K562 (cell line): ENCODE measurements around the gene LRRN3. TPM values are rescaled to one million over a fixed set of nuclear protein-coding genes. Genes with fewer than 3 reads are reported as not detected.

Source experiments
- ATF2 ChIP-seq: sonication (generic); formaldehyde crosslinking; IDR thresholded peaks from 2 replicates; pipeline ENCODE4 v1.8.1; 2022; ENCODE audit warnings: missing genetic modification reagents
- CBX3 ChIP-seq, 2 experiments: IDR thresholded peaks; 1 replicate in 1 of 2; 2 replicates in 1 of 2; pipeline ENCODE4 v1.6.1; 2012; ENCODE audit warnings: inconsistent platforms in 2 of 2, low read length in 2 of 2, borderline replicate concordance in 1 of 2, control low read depth in 1 of 2
- CREM ChIP-seq: IDR thresholded peaks from 2 replicates; pipeline ENCODE4 v1.6.1; 2014; ENCODE audit warnings: antibody characterized with exemption, low read depth
- HMGXB4 ChIP-seq: sonication (generic); formaldehyde crosslinking; IDR thresholded peaks from 2 replicates; pipeline ENCODE4 v1.8.1; 2023; ENCODE audit warnings: mild to moderate bottlenecking, missing genetic modification reagents
- JUND ChIP-seq, 2 experiments: IDR thresholded peaks; 2 replicates in 1 of 2; 3 replicates in 1 of 2; pipeline ENCODE4 v1.6.1; 2011; ENCODE audit warnings: borderline replicate concordance in 2 of 2, low read depth in 2 of 2, low read length in 2 of 2, improper control_type of control experiment in 1 of 2, missing biosample characterization in 1 of 2, missing genetic modification characterization in 1 of 2, missing genetic modification reagents in 1 of 2
- KAT2B ChIP-seq: IDR thresholded peaks from one replicate; pipeline ENCODE4 v1.6.1; 2012; ENCODE audit warnings: low read depth, mild to moderate bottlenecking, control low read depth, inconsistent platforms, low read length, moderate library complexity
- SRSF3 ChIP-seq: fragments of 200-400 bp; formaldehyde crosslinking; IDR thresholded peaks from 2 replicates; pipeline ENCODE4 v1.6.1; 2016; ENCODE audit warnings: mild to moderate bottlenecking, low read length, moderate library complexity; ENCODE audit not compliant: insufficient read depth
- ZNF212 ChIP-seq: fragments of 450-650 bp; formaldehyde crosslinking; IDR thresholded peaks from 2 replicates; pipeline ENCODE4 v1.4.0; 2020; ENCODE audit warnings: mild to moderate bottlenecking
- polyA plus RNA-seq, 8 experiments: library from polyadenylated mRNA; depleted of rRNA in 4 of 8; stranded (reverse) in 5 of 8; unstranded in 3 of 8; fragments of >200 nt; fragmentation: Nextera tagmentation in 2 of 8; fragmentation: Illumina TruSeq in 1 of 8; extraction: Ambion mirVana in 2 of 8; extraction: Trizol in 1 of 8; gene quantifications; 2 replicates each; pipeline versions ENCODE4 v1.2.1 to v1.2.3, GENCODE V29; 2011 to 2014; ENCODE audit warnings: inconsistent platforms in 1 of 8, missing spikeins in 1 of 8
- total RNA-seq, 7 experiments: library from RNA; depleted of rRNA in 6 of 7; stranded (reverse); fragments of >200 nt in 6 of 7; fragmentation: Illumina TruSeq in 2 of 7; extraction: Trizol in 2 of 7; gene quantifications; 2 replicates each; pipeline versions ENCODE4 v1.2.1 to v1.2.3, GENCODE V29; 2011 to 2021; ENCODE audit warnings: low replicate concordance in 1 of 7
- TF ChIP-seq, protein P1 (sequence below), 2 experiments: fragments of 450-650 bp; conservative IDR thresholded peaks; 2 replicates each; pipeline ENCODE4 v1.6.1; 2017; ENCODE audit warnings: mild to moderate bottlenecking in 2 of 2, moderate library complexity in 2 of 2
- TF ChIP-seq, protein P2 (sequence below): fragments of 450-650 bp; IDR thresholded peaks from 2 replicates; pipeline ENCODE4 v1.6.1; 2016; ENCODE audit warnings: mild to moderate bottlenecking

Gene LRRN3
- total and polyA plus RNA-seq, 9 of the 15 experiments (the other 6 are each of a cell fraction or from before 2014, with no cell fraction given): 0.05 to 1.00 (median 0.20) TPM; not detected in 1

DNA sequence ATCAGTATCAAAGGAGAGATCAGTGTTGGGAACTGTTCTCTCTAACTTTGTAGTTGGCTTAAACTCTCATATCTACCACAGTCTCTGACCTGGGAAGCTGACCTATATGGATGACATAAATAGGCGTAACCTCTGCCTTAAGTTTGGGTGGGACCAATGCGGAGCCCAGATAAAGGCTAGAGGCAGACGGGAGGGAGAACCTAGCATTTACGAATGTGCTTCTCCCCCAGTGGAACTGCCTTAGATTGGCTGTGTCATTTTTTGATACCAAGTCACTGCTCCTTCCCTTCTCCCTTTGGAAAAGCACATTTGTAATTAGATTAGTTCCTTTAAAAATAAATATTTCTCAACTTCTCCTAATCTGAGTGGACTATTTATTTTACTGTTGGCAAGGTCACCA lies 23.7 kb upstream of the LRRN3 start (continued):
- peak in 1 of 2 experiments; percentile 54; a peak in 1 of 3 replicates for TF ChIP-seq CBX3 (IDR thresholded peaks at IDR 0.05; ENCODE audit: borderline replicate concordance in 1 of 2, low read length in 2 of 2)
- no peak for TF ChIP-seq SRSF3
- TF ChIP-seq CREM: 0 out of 2 replicates have a peak, but pooled peaks have one; percentile 13
- no peak for TF ChIP-seq HMGXB4 (CRISPR knock-in tag)
- no peak for TF ChIP-seq KAT2B
- no peak for TF ChIP-seq ZNF212 (CRISPR knock-in tag)
- TF ChIP-seq, protein P1, sequence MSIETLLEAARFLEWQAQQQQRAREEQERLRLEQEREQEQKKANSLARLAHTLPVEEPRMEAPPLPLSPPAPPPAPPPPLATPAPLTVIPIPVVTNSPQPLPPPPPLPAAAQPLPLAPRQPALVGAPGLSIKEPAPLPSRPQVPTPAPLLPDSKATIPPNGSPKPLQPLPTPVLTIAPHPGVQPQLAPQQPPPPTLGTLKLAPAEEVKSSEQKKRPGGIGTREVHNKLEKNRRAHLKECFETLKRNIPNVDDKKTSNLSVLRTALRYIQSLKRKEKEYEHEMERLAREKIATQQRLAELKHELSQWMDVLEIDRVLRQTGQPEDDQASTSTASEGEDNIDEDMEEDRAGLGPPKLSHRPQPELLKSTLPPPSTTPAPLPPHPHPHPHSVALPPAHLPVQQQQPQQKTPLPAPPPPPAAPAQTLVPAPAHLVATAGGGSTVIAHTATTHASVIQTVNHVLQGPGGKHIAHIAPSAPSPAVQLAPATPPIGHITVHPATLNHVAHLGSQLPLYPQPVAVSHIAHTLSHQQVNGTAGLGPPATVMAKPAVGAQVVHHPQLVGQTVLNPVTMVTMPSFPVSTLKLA (conservative IDR thresholded peaks at IDR 0.05): no peak
- TF ChIP-seq, protein P2, sequence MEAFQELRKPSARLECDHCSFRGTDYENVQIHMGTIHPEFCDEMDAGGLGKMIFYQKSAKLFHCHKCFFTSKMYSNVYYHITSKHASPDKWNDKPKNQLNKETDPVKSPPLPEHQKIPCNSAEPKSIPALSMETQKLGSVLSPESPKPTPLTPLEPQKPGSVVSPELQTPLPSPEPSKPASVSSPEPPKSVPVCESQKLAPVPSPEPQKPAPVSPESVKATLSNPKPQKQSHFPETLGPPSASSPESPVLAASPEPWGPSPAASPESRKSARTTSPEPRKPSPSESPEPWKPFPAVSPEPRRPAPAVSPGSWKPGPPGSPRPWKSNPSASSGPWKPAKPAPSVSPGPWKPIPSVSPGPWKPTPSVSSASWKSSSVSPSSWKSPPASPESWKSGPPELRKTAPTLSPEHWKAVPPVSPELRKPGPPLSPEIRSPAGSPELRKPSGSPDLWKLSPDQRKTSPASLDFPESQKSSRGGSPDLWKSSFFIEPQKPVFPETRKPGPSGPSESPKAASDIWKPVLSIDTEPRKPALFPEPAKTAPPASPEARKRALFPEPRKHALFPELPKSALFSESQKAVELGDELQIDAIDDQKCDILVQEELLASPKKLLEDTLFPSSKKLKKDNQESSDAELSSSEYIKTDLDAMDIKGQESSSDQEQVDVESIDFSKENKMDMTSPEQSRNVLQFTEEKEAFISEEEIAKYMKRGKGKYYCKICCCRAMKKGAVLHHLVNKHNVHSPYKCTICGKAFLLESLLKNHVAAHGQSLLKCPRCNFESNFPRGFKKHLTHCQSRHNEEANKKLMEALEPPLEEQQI: peak; percentile 21; the same call in 1 of the 2 replicates
- no peak for TF ChIP-seq ATF2 (CRISPR knock-in tag)
- no peak for TF ChIP-seq JUND (IDR thresholded peaks at IDR 0.05; ENCODE audit: borderline replicate concordance, low read depth, low read length)
- no peak for TF ChIP-seq JUND (tag; IDR thresholded peaks at IDR 0.05; ENCODE audit: borderline replicate concordance, low read depth, low read length)
- TF ChIP-seq, all 486 proteins: peak for 6
